GM12878 (cell line): ENCODE results near the gene FIBCD1. TPM values are rescaled to one million over a fixed set of nuclear protein-coding genes. Genes with fewer than 3 reads are reported as not detected.

Experiments
- ATAC-seq: fragments of 200-7000 bp; cut with Tn5 transposase; 3 replicates; pipeline ENCODE4 v1.9.1; 2020; ENCODE audit warnings: mild to moderate bottlenecking, moderate library complexity
- BruUV-seq: library from RNA; stranded (reverse); fragments of 400-500 nt; replicated peaks from 2 replicates; lab custom pipeline; 2021; lab: Mats Ljungman, UMichigan
- CTCF ChIA-PET: fragments of 300-600 bp; sonication (Branson Sonifier 250); formaldehyde crosslinking; extraction: SDS; loops from one replicate; lab custom pipeline; 2021; ENCODE audit warnings: inconsistent platforms; lab: Yijun Ruan, JAX
- POLR2A ChIA-PET: fragments of 350-600 bp; formaldehyde crosslinking; extraction: SDS; loops from one replicate; lab custom pipeline; 2021; ENCODE audit warnings: inconsistent platforms; lab: Charles Lee
- RAD21 ChIA-PET: fragments of 300-600 bp; sonication (Branson Sonifier 250); formaldehyde crosslinking; loops from one replicate; lab custom pipeline; 2023; ENCODE audit warnings: antibody characterized with exemption; ENCODE audit not compliant: unreplicated experiment; lab: Charles Lee
- SMC1A ChIA-PET: fragments of 300-600 bp; sonication (Branson Sonifier 250); formaldehyde crosslinking; loops from one replicate; lab custom pipeline; 2023; ENCODE audit not compliant: unreplicated experiment, uncharacterized antibody; lab: Charles Lee
- DNase-seq: peaks from one replicate; pipeline ENCODE4 v3.0.0-alpha.2; 2011; ENCODE audit warnings: low read depth, low spot score
- FAIRE-seq: peaks from 3 replicates; lab custom pipeline; 2011; peaks lifted over from hg19 to GRCh38; lab: Jason Lieb, UNC
- H2AFZ ChIP-seq: 2 replicates; pipeline ENCODE4 v1.6.0; 2011; ENCODE audit warnings: low read depth, low read length, control low read depth; ENCODE audit not compliant: control insufficient read depth
- H3K27ac ChIP-seq: 2 replicates; pipeline ENCODE4 v1.5.1; 2011; ENCODE audit warnings: control low read depth; ENCODE audit not compliant: control insufficient read depth, insufficient read depth
- H3K27me3 ChIP-seq, 2 experiments: replicated peaks in 1 of 2; 2 replicates each; pipeline versions ENCODE4 v1.6.0 to v1.6.1; 2011; ENCODE audit warnings: low read length in 1 of 2; ENCODE audit not compliant: control insufficient read depth in 2 of 2, insufficient read depth in 2 of 2
- H3K36me3 ChIP-seq, 2 experiments: 2 replicates each; pipeline ENCODE4 v1.5.1; 2011; ENCODE audit warnings: low read length in 1 of 2; ENCODE audit not compliant: control insufficient read depth in 2 of 2, insufficient read depth in 2 of 2
- H3K4me1 ChIP-seq: 2 replicates; pipeline ENCODE4 v1.6.1; 2011; ENCODE audit warnings: mild to moderate bottlenecking, low read length, moderate library complexity, mixed read lengths; ENCODE audit not compliant: control insufficient read depth, insufficient read depth
- H3K4me2 ChIP-seq: 2 replicates; pipeline ENCODE4 v1.6.0; 2011; ENCODE audit warnings: control low read depth; ENCODE audit not compliant: control insufficient read depth, insufficient read depth
- H3K4me3 ChIP-seq: fragments of 200-600 bp; sonication (generic); 2 replicates; pipeline ENCODE4 v1.5.1; 2016
- H3K79me2 ChIP-seq: 2 replicates; pipeline ENCODE4 v1.6.0; 2011; ENCODE audit warnings: low read length; ENCODE audit not compliant: control insufficient read depth, insufficient read depth
- H3K9ac ChIP-seq: 2 replicates; pipeline ENCODE4 v1.8.0; 2011; ENCODE audit warnings: low read length, control low read depth, mixed read lengths; ENCODE audit not compliant: control insufficient read depth, insufficient read depth
- H3K9me3 ChIP-seq: replicated peaks from 3 replicates; pipeline ENCODE4 v1.5.1; 2011; ENCODE audit warnings: mild to moderate bottlenecking, low read length; ENCODE audit not compliant: control insufficient read depth, insufficient read depth
- H4K20me1 ChIP-seq: 2 replicates; pipeline ENCODE4 v1.6.0; 2011; ENCODE audit not compliant: control insufficient read depth, insufficient read depth
- CHD1 ChIP-seq: IDR thresholded peaks from 2 replicates; pipeline ENCODE4 v1.6.1; 2012; ENCODE audit warnings: low read depth, low read length, improper control_type of control experiment
- ESRRA ChIP-seq: IDR thresholded peaks from 2 replicates; pipeline ENCODE4 v1.6.1; 2012; ENCODE audit warnings: mild to moderate bottlenecking, low read length, improper control_type of control experiment
- FOS ChIP-seq: IDR thresholded peaks from 3 replicates; pipeline ENCODE4 v1.6.1; 2011; ENCODE audit warnings: borderline replicate concordance; ENCODE audit not compliant: insufficient read length; ENCODE audit errors: extremely low read depth
- GABPA ChIP-seq: IDR thresholded peaks from 2 replicates; pipeline ENCODE4 v1.6.1; 2014; ENCODE audit warnings: antibody characterized with exemption, low read depth, mild to moderate bottlenecking, inconsistent platforms
- KLF5 ChIP-seq: fragments of 450-650 bp; IDR thresholded peaks from 2 replicates; pipeline ENCODE4 v1.6.1; 2014; ENCODE audit warnings: mild to moderate bottlenecking; ENCODE audit not compliant: partially characterized antibody
- RBBP5 ChIP-seq: fragments of 200-600 bp; sonication (generic); conservative IDR thresholded peaks from 2 replicates; pipeline ENCODE4 v1.6.1; 2016
- SIN3A ChIP-seq: IDR thresholded peaks from 2 replicates; pipeline ENCODE4 v1.6.1; 2012; ENCODE audit warnings: low read depth, low read length, improper control_type of control experiment
- SUPT20H ChIP-seq: IDR thresholded peaks from 2 replicates; pipeline ENCODE4 v1.6.1; 2011; ENCODE audit warnings: low read depth, mild to moderate bottlenecking, low read length, moderate library complexity, borderline replicate concordance; ENCODE audit not compliant: control insufficient read depth
- TARDBP ChIP-seq: IDR thresholded peaks from 2 replicates; pipeline ENCODE4 v1.6.1; 2016; ENCODE audit warnings: borderline replicate concordance
- ZBED1 ChIP-seq: IDR thresholded peaks from 2 replicates; pipeline ENCODE4 v1.6.1; 2016; ENCODE audit warnings: borderline replicate concordance
- ZNF384 ChIP-seq: IDR thresholded peaks from 2 replicates; pipeline ENCODE4 v1.6.1; 2012; ENCODE audit warnings: low read depth, mild to moderate bottlenecking, low read length, improper control_type of control experiment, borderline replicate concordance
- ZSCAN29 ChIP-seq: fragments of 450-650 bp; IDR thresholded peaks from 2 replicates; pipeline ENCODE4 v1.6.1; 2017; ENCODE audit warnings: mild to moderate bottlenecking, moderate library complexity
- WGBS: methylation state at CpG from one replicate; pipeline ENCODE4 v1.1.6; 2016; ENCODE audit warnings: low lambda C conversion rate; ENCODE audit not compliant: insufficient replicate concordance, insufficient coverage; ENCODE audit errors: missing lambda C conversion rate; 5-methylcytosine and 5-hydroxymethylcytosine counted together
- in situ Hi-C: fragments of 300-500 bp; cut with MboI; formaldehyde crosslinking; loops from 9 replicates; pipeline ENCODE4 v1.14.3; 2018; ENCODE audit warnings: mixed read lengths
- intact Hi-C: fragments of 100-400 bp; cut with micrococcal nuclease; formaldehyde crosslinking; loops from one replicate; pipeline ENCODE4 v1.14.2; 2022; ENCODE audit not compliant: unreplicated experiment
- polyA plus RNA-seq, 11 experiments: library from polyadenylated mRNA; depleted of rRNA in 4 of 11; unstranded in 6 of 11; stranded (reverse) in 5 of 11; fragments of >200 nt; fragmentation: Nextera tagmentation in 4 of 11; fragmentation: Illumina TruSeq in 1 of 11; extraction: Ambion mirVana in 4 of 11; extraction: Trizol in 1 of 11; gene quantifications; 1 replicate in 1 of 11; 2 replicates in 10 of 11; pipeline versions ENCODE4 v1.2.1 to v1.2.3, GENCODE V29; 2011 to 2016; ENCODE audit warnings: inconsistent platforms in 2 of 11, missing spikeins in 2 of 11, low read depth in 1 of 11
- total RNA-seq, 4 experiments: library from RNA; depleted of rRNA in 3 of 4; stranded (reverse); fragments of >200 nt in 3 of 4; fragmentation: Illumina TruSeq in 1 of 4; extraction: Trizol in 1 of 4; gene quantifications; 2 replicates each; pipeline versions ENCODE4 v1.2.1 to v1.2.3, GENCODE V29; 2013 to 2021

Gene FIBCD1
- total and polyA plus RNA-seq, 10 of the 15 experiments (the other 5 are each of a cell fraction or from before 2014, with no cell fraction given): 0.04 to 0.95 (median 0.25) TPM; not detected in 6

- Histone ChIP-seq H3K4me3 (no peak overlapping the region), H3K36me3 (no peaks in the 10 kb centered on the region), H3K4me1 (no peaks in the 10 kb centered on the region), H2AFZ (no peak overlapping the region), H3K9ac (no peak overlapping the region), H3K4me2 (no peak overlapping the region), H3K27ac (no peak overlapping the region), H4K20me1 (no peaks in the 10 kb centered on the region), H3K79me2 (no peaks in the 10 kb centered on the region), H3K9me3 (no peaks in the 10 kb centered on the region), H3K27me3 (no peaks in the 10 kb centered on the region; a peak in 1 of 4 replicates)
- ATAC-seq: no peak
- BruUV-seq: no TSS peak
- no peak for DNase-seq
- intact Hi-C loops (no loop called here), in situ Hi-C loops (no loop called here)
- 33% methylated on average over 21 of the region's 24 CpGs for whole genome bisulfite sequencing
- no peak for TF ChIP-seq SIN3A
- TF ChIP-seq ZNF384: no peak
- SMC1A ChIA-PET: no interaction called here
- POLR2A ChIA-PET: no interaction called here
- RAD21 ChIA-PET: no interaction called here
- FAIRE-seq: no peak
- CTCF ChIA-PET: no interaction called here
These were observed 47.4 kb upstream of the FIBCD1 start for GRCh38 chr9:130986356-130986965.

DNA sequence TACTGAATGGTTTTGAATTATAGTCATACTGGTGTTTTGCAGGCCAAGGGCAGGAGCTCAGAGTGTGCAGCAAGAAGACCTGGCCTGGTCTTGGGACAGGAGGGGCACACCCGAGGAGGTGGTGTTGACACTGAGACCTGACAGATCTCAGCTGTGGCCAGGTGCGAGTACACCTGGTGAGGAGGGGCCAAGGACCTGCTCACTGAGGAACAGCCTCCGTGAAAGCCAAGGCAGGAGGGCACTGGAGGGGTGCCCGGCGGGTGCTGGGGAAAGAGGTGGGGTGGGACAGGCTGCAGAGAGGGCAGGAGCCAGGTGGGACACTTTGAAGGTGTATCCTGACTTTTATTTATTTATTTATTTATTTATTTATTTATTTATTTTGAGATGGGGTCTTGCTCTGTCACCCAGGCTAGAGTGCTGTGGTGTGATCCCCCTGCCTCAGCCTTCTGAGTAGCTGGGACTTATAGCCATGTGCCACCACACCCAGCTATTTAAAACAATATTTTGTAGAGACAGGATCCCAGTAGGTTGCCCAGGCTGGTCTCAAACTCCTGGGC, 46.6 kb upstream of the FIBCD1 start:
- Histone ChIP-seq H3K36me3 (no peaks in the 10 kb centered on the region), H3K4me3 (no peak overlapping the region), H2AFZ (no peak overlapping the region), H3K79me2 (no peaks in the 10 kb centered on the region), H4K20me1 (no peaks in the 10 kb centered on the region), H3K27ac (no peak overlapping the region), H3K9ac (no peak overlapping the region), H3K9me3 (no peaks in the 10 kb centered on the region), H3K27me3 (no peaks in the 10 kb centered on the region; a peak in 1 of 4 replicates), H3K4me1 (no peaks in the 10 kb centered on the region), H3K4me2 (no peak overlapping the region)
- in situ Hi-C loops: no loop called here
- 36% methylated on average over 5 of the region's 5 CpGs for WGBS
- POLR2A ChIA-PET: no interaction called here
- CTCF ChIA-PET: no interaction called here
- BruUV-seq: no TSS peak
- intact Hi-C loops: no loop called here
- DNase-seq: no peak
- no peak for TF ChIP-seq GABPA
- TF ChIP-seq KLF5: no peak
- no peak for TF ChIP-seq ESRRA
- TF ChIP-seq SUPT20H: no peak
- TF ChIP-seq ZSCAN29: no peak
- TF ChIP-seq FOS: no peak
- TF ChIP-seq CHD1: no peak
- TF ChIP-seq ZBED1: no peak
- TF ChIP-seq TARDBP: no peak
- TF ChIP-seq RBBP5: no peak
- FAIRE-seq: no peak
- SMC1A ChIA-PET: no interaction called here
- RAD21 ChIA-PET: no interaction called here
- no peak for ATAC-seq
